Urothelium cell line (cell line): ENCODE data around the gene TXNL4B.
A peak's percentile ranks its signal among the peaks of the same experiment; 100 is the strongest.

Source experiments
- DNase-seq: peaks from one replicate; pipeline ENCODE4 v3.0.0; 2011; ENCODE audit warnings: low spot score, mixed read lengths
- FAIRE-seq: peaks from 2 replicates; lab custom pipeline; 2011; peaks lifted over from hg19 to GRCh38; lab: Jason Lieb, UNC

Gene TXNL4B

GRCh38 chr16:72093448-72094265, at the start of gene TXNL4B, which contains the start of gene DHX38:
Gene TXNL4B (minus strand): TSS chr16:72093620. CDS start chr16:72090749, 2,871 bp downstream.
Gene DHX38 (plus strand): TSS chr16:72093847. CDS start chr16:72096158, 2,311 bp downstream.
- DNase-seq (peak; percentile 98), FAIRE-seq (no peak)

DNA sequence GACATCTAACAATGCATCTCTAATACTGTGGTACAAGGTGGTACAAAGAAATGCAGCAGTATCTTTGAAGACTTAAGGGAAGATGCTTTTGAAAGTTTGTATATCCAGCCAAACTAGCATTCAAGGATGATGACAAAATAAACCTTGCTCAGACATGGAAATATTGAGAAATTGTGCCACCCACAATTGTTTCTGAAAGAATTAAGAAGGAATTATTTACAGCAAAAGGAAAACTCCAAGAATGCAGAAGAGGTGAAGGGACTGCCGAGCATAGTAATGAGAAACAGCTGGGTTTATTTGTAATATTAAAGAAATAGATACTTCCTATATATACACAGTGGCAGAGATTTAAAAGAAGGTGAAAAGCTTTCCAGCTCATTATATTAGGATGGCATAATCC, 49.1 kb upstream of the TXNL4B start:
- DNase-seq = no peak
- no peak for FAIRE-seq

- no peak for DNase-seq
- no peak for FAIRE-seq
Measured at GRCh38 chr16:72139908-72140307, 46.5 kb upstream of the TXNL4B start.

GRCh38 chr16:72138064-72138572, 44.7 kb upstream of the TXNL4B start:
- DNase-seq = no peak
- FAIRE-seq = no peak

- DNase-seq (no peak), FAIRE-seq (no peak)
Measured at GRCh38 chr16:72137380-72138063, 44.1 kb upstream of the TXNL4B start.

DNA sequence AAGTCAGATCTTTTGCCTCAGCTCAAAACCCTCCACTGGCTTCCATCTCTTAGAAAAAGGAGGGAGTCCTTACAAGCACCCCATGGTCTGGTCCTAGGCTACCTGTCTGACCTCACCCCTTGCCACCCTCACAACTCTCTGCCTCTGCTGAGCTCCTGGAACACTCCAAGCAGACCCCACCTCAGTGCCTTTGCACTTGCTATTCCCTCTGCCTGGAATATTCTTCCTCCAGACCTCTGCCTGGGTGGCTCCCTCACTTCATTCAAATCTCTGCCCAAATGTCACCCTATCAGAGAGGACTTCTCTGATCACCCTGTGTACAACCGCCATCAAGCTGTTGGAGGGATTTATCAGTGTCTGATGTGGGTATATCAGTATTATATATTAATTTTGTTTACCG, 41.1 kb upstream of the TXNL4B start:
- FAIRE-seq = no peak
- no peak for DNase-seq

GRCh38 chr16:72132726-72133125, 39.3 kb upstream of the TXNL4B start:
- FAIRE-seq (no peak), DNase-seq (no peak)

GRCh38 chr16:72131036-72131435, 37.6 kb upstream of the TXNL4B start:
- no peak for DNase-seq

DNA sequence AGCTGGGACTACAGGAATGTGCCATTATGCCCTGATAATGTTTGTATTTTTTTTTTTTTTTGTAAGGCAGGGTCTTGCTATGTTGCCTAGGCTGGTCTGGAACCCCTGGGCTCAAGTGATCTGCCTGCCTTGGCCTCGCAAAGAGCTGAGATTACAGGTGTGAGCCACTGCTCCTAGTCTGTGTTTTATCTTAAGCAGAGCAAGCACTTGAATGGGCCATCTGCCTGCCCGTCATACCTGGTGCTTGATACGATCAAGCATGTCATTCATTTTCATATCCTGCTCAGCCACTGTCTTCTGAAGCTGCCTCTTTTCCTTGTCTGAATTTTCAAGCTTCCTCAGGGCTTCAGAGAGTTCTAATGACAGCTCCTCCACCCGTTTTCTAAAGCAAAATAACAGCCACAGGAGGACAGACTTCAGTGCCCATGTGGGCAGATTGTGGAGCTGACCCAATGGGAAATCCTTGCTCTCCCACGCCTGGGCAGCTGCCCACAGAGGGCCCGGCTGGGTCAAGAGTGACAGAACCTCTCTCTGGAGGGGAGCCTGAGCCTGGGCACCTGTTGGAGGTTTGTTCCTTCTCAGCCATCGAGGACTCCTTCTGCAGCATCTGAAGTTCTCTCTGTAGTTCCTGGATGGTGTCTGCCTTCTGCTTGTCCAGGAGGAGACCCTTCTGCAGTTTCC, 36.7 kb upstream of the TXNL4B start:
- no peak for DNase-seq
- no peak for FAIRE-seq

More at GRCh38 chr16:72131036-72131435, 37.6 kb upstream of the TXNL4B start:
- FAIRE-seq = no peak

DNA sequence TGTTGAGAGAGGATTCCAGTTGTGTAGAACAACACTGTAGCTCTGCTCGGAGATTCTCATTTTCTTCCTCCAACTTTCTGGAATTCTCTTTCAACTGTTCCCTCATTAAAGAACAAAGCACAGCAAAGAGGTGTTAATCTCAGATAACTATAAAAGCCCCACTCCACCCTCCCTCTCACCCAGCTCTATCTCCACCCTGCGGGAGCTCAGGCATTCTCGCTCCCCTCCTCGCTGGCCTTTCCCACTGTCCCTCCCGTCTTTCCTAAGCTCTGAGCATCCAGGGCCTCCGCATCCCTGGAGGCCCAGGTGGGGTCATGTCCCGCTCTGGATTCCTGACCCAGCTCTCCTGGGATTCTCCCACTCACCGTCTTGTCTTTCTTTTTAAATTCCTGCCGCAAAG, 35.3 kb upstream of the TXNL4B start:
- DNase-seq (no peak), FAIRE-seq (no peak)

- DNase-seq = no peak
- FAIRE-seq = no peak
Measured at GRCh38 chr16:72126429-72126765, 33.0 kb upstream of the TXNL4B start.

- DNase-seq = no peak
- no peak for FAIRE-seq
Measured at GRCh38 chr16:72125635-72126428, 32.4 kb upstream of the TXNL4B start.

DNA sequence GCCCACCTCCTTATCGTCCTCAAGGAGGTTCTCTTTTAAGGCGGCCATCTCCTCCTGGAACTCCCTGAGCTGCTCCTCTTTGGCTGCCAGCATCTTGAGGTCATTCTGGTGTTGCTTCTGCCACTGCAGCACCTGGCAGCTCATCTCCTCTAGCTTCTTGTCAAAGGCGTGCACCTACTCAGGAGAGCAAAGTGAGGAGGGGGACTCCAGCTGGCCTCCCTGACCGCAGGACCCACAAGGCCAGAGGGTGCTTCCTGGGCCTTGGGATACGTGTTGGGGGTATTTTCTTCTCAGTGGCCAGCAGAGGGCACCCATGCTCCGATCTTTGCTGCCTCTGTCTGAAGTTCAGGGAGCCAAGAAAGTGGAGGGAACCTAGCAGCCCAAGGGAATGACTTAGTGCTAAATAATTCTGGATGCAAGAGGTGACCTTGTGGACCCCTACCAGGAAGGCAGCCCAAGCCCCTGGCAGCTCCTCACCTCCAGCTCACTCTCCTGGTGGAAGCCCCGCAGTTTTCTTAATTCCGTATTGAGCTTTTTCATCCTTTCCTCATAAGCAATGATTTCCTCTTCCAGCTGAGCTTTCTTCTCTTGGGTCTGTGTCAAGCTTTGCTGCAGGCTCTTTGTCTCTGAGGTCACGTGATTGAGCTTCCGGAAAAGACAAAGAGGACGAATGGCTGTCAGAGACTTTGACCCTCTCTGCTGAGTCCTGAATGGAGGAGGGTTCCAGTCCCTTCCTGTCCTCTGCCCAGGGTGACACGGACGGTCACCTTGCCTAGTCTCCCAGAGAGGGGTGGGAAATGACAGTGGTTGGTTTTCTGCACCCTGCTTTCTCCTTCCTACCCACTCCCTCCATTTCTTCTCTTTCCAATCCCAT, 31.6 kb upstream of the TXNL4B start:
- FAIRE-seq (no peak), DNase-seq (peak; percentile 81)

- DNase-seq (no peak), FAIRE-seq (no peak)
Measured at GRCh38 chr16:72124148-72124547, 30.7 kb upstream of the TXNL4B start.

DNA sequence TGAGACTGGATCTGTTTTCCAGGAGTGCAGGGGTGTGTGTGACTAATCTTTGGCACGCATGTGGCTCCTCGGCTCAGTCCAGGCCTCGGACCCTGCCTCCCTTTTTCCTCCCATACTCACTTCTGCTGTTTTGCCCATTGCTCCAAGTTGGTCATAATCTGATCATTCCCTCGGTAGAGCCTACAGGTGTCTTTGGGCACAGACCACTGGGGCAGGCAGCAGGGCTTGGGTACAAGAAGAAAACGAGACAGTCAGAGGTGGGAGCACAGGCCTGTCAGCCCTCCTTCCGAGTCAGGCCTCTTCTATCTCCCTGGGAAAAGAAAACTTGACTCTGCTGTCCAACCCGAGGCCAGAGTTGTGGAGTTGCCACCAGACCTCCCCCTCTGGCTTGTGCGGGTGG, 30.0 kb upstream of the TXNL4B start:
- no peak for DNase-seq
- FAIRE-seq = no peak

- FAIRE-seq = no peak
- no peak for DNase-seq
Measured at GRCh38 chr16:72122916-72123315, 29.5 kb upstream of the TXNL4B start.

DNA sequence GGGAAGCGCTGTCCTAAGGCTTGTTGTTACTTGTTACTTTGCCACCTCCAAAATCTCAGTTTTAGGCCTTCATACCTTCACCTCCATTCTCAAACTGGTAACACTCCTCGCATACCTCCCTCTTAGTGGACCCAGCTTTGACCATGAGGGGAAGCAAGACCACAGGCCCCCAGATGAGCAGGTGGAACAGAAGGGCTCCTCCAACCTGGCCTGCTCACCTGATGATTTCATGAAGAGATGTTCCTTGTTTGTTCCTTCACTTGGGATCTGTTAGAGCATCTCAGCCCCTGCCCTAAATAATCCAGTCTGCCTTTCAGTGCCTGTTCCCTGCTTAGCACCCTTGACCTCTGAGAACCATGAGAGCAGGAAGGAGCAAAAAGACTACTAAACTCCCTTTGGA, 28.9 kb upstream of the TXNL4B start:
- FAIRE-seq = no peak

GRCh38 chr16:72120026-72120425, 26.6 kb upstream of the TXNL4B start:
- DNase-seq = no peak
- no peak for FAIRE-seq

More for the DNA sequence above, 28.9 kb upstream of the TXNL4B start:
- no peak for DNase-seq

- no peak for FAIRE-seq
- no peak for DNase-seq
Measured at GRCh38 chr16:72113616-72113945, 20.2 kb upstream of the TXNL4B start.
